ENCODE results near the gene SLC13A3.

Gene SLC13A3

DNA sequence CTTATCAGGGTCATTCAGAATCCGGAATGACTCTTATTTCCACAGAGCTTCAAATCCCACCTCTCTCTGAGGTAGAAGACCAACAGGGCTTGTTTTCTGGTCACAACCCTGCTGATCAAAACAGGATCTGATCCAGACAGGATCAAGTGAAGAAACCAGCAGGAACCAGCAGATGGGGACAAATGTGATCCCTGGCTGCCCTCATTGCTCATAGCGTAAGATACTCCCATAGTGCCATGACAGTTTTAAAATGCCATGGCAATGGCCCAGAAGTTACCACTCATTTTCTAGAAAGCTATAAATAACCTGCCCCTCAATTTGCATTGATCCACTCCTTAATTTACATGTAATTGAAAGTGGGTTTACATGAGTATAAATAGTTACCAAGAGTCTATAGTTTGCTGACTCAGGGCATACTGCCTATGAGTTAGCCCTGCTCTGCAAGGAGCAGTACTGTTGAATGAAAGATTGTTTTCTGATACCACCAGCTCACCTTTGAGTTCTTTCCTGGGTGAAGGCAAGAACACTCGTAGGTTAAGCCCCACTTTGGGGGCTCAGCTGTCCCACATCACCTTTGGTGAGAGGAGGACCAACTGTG is 131.7 kb downstream of the SLC13A3 start:
- no peak for DNase-seq

- no peak for DNase-seq
Observed at GRCh38 chr20:46512943-46513844, 138.1 kb downstream of the SLC13A3 start, which contains the start of gene ZNF334. Gene ZNF334 (minus strand): TSS chr20:46513559. CDS start chr20:46512102, 1,457 bp downstream.

DNA sequence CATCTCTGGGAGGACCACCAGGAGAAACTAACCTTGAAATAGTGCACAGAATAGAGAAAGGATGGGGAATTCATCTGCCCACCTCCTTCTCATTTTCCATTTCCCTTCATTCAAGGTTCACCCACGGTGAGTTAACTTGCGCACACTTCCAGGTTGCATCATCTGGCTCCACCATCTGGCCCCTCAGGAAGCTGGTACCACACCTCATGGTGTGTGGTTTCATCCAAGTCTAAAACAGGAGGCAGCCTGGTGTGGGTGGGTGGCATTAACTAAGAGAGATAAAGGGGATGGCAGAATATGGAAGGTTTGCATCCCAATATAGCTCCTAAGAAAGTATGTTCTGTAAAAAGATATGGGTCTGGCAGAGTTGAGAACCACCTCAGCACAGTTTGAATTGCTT is 141.7 kb downstream of the SLC13A3 start:
- no peak for DNase-seq
